ENCODE measurements around the gene IL22RA1.

DNA sequence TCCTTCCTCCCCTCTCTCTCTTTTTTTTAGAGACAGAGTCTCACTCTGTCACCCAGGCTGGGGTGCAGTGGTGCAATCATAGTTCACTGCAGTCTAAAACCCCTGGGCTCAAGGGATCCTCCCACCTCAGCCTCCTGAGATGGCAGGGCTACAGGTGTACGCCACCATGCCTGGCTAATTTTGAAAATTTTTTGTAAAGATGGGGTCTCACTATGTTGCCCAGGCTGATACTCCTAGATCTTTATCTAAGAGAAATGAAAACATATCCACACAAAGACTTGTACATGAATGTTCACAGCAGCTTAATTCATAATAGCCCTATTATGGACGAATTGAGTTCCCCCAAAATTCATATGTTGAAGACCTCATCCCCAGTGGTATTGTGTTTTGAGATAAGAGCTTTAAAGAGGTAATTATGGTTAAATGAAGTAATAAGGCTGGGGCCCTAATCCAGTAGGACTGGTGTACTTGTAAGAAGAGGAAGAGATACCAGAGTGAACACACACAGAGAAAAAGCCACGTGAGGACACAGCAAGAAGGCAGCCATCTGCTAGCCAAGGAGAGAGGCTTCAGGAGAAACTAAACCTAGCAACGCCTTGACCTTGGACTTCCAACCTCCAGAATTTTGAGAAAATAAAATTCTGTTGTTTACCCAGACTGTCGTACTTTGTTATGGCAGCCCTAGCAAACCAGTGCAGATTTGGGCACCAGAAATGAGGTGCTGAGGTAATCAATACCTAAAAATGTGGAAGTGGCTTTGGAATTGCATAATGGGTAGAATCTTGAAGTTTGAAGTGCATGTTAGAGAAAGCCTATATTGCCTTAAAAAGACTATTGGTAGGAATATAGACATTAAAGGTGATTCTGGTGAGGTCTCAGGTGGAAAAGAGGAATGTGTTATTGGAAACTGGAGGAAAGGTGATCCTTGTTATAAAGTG is 31.0 kb upstream of the IL22RA1 start:
- TF ChIP-seq, protein P1, sequence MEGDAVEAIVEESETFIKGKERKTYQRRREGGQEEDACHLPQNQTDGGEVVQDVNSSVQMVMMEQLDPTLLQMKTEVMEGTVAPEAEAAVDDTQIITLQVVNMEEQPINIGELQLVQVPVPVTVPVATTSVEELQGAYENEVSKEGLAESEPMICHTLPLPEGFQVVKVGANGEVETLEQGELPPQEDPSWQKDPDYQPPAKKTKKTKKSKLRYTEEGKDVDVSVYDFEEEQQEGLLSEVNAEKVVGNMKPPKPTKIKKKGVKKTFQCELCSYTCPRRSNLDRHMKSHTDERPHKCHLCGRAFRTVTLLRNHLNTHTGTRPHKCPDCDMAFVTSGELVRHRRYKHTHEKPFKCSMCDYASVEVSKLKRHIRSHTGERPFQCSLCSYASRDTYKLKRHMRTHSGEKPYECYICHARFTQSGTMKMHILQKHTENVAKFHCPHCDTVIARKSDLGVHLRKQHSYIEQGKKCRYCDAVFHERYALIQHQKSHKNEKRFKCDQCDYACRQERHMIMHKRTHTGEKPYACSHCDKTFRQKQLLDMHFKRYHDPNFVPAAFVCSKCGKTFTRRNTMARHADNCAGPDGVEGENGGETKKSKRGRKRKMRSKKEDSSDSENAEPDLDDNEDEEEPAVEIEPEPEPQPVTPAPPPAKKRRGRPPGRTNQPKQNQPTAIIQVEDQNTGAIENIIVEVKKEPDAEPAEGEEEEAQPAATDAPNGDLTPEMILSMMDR (IDR thresholded peaks at IDR 0.05): no peak
- no peak for TF ChIP-seq ZFX (IDR thresholded peaks at IDR 0.05; ENCODE audit: borderline replicate concordance)

Measured in 22Rv1 (cell line).